ENCODE measurements around the gene KSR2.
"Not testable (repeated sequence)": the region's sequence is repeated elsewhere in the genome, so short reads cannot be mapped to it uniquely, and the experiment has no call there.

Gene KSR2

GRCh38 chr12:117818400-117818799 is 150.4 kb downstream of the KSR2 start:
- no peak for DNase-seq

- DNase-seq, result no peak
These were observed 159.3 kb downstream of the KSR2 start for GRCh38 chr12:117809509-117809908.

- DNase-seq, result no peak
These were observed 160.8 kb downstream of the KSR2 start for GRCh38 chr12:117807946-117808345.

GRCh38 chr12:117807355-117807754 is 161.4 kb downstream of the KSR2 start:
- DNase-seq, result no peak

- DNase-seq, result no peak
These were observed 162.9 kb downstream of the KSR2 start for GRCh38 chr12:117805865-117806264.

GRCh38 chr12:117803001-117803400 is 165.8 kb downstream of the KSR2 start:
- no peak for DNase-seq

GRCh38 chr12:117800711-117801110 is 168.1 kb downstream of the KSR2 start:
- not testable (repeated sequence) for DNase-seq

- no peak for DNase-seq
These were observed 171.6 kb downstream of the KSR2 start for GRCh38 chr12:117797202-117797601.

GRCh38 chr12:117792877-117793424 is 175.8 kb downstream of the KSR2 start:
- DNase-seq, result no peak

- no peak for DNase-seq
These were observed 176.3 kb downstream of the KSR2 start for GRCh38 chr12:117792471-117792870.

- no peak for DNase-seq
These were observed 177.8 kb downstream of the KSR2 start for GRCh38 chr12:117790948-117791347.

GRCh38 chr12:117790198-117790597 is 178.6 kb downstream of the KSR2 start:
- no peak for DNase-seq

GRCh38 chr12:117789195-117789912 is 179.4 kb downstream of the KSR2 start:
- no peak for DNase-seq

- no peak for DNase-seq
These were observed 190.1 kb downstream of the KSR2 start for GRCh38 chr12:117778656-117779055.

GRCh38 chr12:117774941-117775775 is 193.6 kb downstream of the KSR2 start:
- DNase-seq, result no peak

- DNase-seq, result no peak
These were observed 199.9 kb downstream of the KSR2 start for GRCh38 chr12:117768860-117769259.

GRCh38 chr12:117766008-117766407 is 202.8 kb downstream of the KSR2 start:
- DNase-seq, result no peak

GRCh38 chr12:117762143-117762542 is 206.6 kb downstream of the KSR2 start:
- no peak for DNase-seq

GRCh38 chr12:117761528-117762100 is 207.2 kb downstream of the KSR2 start:
- DNase-seq, result no peak

GRCh38 chr12:117760990-117761389 is 207.8 kb downstream of the KSR2 start:
- DNase-seq, result no peak

- no peak for DNase-seq
These were observed 218.1 kb downstream of the KSR2 start for GRCh38 chr12:117750657-117751056.

- DNase-seq, result no peak
These were observed 219.4 kb downstream of the KSR2 start for GRCh38 chr12:117749431-117749830.

- DNase-seq, result not testable (repeated sequence)
These were observed 222.4 kb downstream of the KSR2 start for GRCh38 chr12:117746358-117746757.

GRCh38 chr12:117744418-117744817 is 224.4 kb downstream of the KSR2 start:
- no peak for DNase-seq
